ENCODE results near the gene UNKL.

UNKL gene

DNA sequence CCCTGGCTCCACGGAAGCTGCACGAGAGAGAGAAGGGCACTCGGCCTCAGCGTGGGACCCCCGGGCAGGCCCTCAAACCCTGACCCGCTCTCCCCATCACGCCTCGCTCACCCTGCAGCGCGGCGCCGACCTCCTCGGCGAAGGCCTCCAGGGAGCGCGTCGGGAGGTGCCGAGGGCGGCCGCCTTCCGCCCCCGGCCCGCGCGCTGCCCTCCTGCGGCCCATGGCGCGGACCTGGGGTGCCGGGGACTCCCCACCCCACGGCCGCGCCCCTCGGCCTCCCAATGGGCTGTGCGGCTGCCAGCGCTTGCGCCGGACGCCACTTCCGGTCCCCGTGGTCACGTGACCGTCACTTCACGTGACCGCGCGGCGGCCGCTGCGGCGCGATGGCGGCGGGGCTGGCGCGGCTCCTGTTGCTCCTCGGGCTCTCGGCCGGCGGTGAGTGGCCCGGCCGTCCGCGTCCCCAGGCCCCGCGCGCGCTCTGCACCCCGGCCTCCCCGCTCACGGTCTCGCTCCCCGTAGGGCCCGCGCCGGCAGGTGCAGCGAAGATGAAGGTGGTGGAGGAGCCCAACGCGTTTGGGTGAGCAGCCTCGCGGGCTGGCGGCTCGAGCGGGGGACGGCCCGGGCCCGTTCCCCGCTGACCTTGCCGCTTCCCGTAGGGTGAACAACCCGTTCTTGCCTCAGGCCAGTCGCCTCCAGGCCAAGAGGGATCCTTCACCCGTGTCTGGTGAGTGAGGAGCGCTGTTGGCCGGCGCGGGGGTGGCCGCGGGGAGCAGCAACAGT, 62.7 kb downstream of the UNKL start, which contains the start of the genes GNPTG and TSR3:
GNPTG (plus strand) TSS at position 350 of the 781 bp plus-strand sequence; CDS start at position 385, 35 bp downstream.
TSR3 (minus strand) TSS at position 297 of the 781 bp plus-strand sequence; CDS start at position 223, 74 bp downstream.
- TF ChIP-seq, protein P1, sequence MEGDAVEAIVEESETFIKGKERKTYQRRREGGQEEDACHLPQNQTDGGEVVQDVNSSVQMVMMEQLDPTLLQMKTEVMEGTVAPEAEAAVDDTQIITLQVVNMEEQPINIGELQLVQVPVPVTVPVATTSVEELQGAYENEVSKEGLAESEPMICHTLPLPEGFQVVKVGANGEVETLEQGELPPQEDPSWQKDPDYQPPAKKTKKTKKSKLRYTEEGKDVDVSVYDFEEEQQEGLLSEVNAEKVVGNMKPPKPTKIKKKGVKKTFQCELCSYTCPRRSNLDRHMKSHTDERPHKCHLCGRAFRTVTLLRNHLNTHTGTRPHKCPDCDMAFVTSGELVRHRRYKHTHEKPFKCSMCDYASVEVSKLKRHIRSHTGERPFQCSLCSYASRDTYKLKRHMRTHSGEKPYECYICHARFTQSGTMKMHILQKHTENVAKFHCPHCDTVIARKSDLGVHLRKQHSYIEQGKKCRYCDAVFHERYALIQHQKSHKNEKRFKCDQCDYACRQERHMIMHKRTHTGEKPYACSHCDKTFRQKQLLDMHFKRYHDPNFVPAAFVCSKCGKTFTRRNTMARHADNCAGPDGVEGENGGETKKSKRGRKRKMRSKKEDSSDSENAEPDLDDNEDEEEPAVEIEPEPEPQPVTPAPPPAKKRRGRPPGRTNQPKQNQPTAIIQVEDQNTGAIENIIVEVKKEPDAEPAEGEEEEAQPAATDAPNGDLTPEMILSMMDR (IDR thresholded peaks at IDR 0.05; ENCODE audit: poor library complexity, severe bottlenecking): no peak
- Histone ChIP-seq H3K4me1 (ENCODE audit: insufficient read depth, poor library complexity, severe bottlenecking) (no peaks in the 10 kb centered on the region), H3K27ac (ENCODE audit: poor library complexity, severe bottlenecking) (no peak within 1 kb of the TSS), H3K4me3 (ENCODE audit: severe bottlenecking) (peak within 1 kb of the TSS; percentile 82), H3K9me3 (ENCODE audit: severe bottlenecking) (no peaks in the 10 kb centered on the region), H3K36me3 (ENCODE audit: low read depth) (peaks cover 14% of the 10 kb centered on the region; the same call in 1 of the 2 replicates), H3K27me3 (ENCODE audit: insufficient read depth, poor library complexity, severe bottlenecking) (no peaks in the 10 kb centered on the region)
- ATAC-seq (ENCODE audit: low read depth) (peak; percentile 72), DNase-seq (ENCODE audit: low spot score) (no peak)

DNA sequence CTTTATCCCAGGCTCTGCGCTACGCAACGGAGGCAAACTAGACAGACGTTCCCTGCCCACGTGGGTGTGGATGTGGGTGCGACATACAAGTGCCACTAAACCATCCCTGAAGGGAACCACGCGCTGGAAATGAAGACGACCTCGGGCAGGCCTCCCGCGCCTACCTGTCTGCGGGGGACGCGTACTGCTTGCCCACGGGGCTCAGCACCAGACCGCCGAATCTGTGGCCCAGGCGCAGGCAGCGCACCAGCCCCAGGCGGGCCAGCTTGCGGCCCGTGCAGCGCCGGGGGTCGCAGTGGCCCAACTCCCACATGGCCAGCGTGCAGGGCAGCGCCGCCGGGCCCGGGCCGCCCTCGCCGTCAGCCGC, 63.3 kb downstream of the UNKL start:
- Histone ChIP-seq H3K9me3 (ENCODE audit: severe bottlenecking) (no peaks in the 10 kb centered on the region), H3K36me3 (ENCODE audit: low read depth) (peaks cover 14% of the 10 kb centered on the region; the same call in 1 of the 2 replicates), H3K4me1 (ENCODE audit: insufficient read depth, poor library complexity, severe bottlenecking) (no peaks in the 10 kb centered on the region), H3K27me3 (ENCODE audit: insufficient read depth, poor library complexity, severe bottlenecking) (no peaks in the 10 kb centered on the region), H3K27ac (ENCODE audit: poor library complexity, severe bottlenecking) (no peak overlapping the region), H3K4me3 (ENCODE audit: severe bottlenecking) (peak overlapping the region; percentile 82)
- TF ChIP-seq, protein P1 (IDR thresholded peaks at IDR 0.05; ENCODE audit: poor library complexity, severe bottlenecking): no peak
- DNase-seq (ENCODE audit: low spot score) (no peak), ATAC-seq (ENCODE audit: low read depth) (0 out of 3 replicates have a peak, but pooled peaks have one; percentile 3)

DNA sequence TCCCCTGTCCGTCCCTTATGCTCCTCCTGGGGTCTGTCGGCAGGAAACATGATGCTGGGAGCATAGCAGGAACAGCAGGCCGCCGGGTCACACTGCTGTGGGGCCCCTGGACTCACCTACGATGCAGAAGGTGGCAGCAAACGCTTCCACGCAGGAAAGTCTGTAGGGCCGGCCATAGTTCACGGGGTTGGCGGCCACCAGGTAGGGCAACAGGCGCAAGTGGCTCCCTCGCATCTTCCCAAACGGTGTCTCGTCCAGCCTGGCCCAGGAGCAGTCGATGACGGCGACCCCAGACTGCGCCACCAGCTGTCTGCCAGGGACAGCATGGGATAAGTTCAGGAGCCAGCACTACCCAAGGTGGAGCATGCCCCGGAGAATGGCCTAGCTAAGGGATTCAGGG, 63.8 kb downstream of the UNKL start:
- TF ChIP-seq, protein P1 (IDR thresholded peaks at IDR 0.05; ENCODE audit: poor library complexity, severe bottlenecking): no peak
- ATAC-seq (ENCODE audit: low read depth): no peak
- no peaks in the 10 kb centered on the region for H3K9me3 ChIP-seq (ENCODE audit: severe bottlenecking)
- H3K27me3 ChIP-seq (ENCODE audit: insufficient read depth, poor library complexity, severe bottlenecking): no peaks in the 10 kb centered on the region
- DNase-seq (ENCODE audit: low spot score): no peak
- H3K27ac ChIP-seq (ENCODE audit: poor library complexity, severe bottlenecking): no peak overlapping the region
- no peaks in the 10 kb centered on the region for H3K4me1 ChIP-seq (ENCODE audit: insufficient read depth, poor library complexity, severe bottlenecking)
- H3K36me3 ChIP-seq (ENCODE audit: low read depth): peaks cover 14% of the 10 kb centered on the region; the same call in 1 of the 2 replicates
- H3K4me3 ChIP-seq (ENCODE audit: severe bottlenecking): peak overlapping the region; percentile 82

DNA sequence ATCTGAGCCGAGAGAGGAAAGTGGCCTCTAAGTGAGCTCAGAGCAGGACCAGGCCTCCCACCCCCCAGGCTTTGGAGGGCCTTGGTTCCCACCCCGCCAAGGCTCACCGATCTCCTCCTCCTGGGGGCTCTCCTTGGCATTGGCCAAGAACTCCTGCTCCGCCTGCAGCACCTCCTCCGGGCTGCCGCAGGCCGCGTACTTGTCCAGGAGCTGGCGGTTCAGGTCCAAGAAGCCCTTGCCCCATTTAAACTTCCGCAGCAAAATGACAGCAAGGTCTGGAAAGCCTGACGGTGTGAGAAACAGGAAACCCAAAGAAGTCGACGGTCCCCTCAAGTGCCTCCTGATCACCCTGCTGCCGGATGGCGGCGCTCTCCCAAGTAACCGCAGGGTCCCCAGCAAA, 64.6 kb downstream of the UNKL start:
- TF ChIP-seq, protein P1 (IDR thresholded peaks at IDR 0.05; ENCODE audit: poor library complexity, severe bottlenecking): no peak
- Histone ChIP-seq H3K4me1 (ENCODE audit: insufficient read depth, poor library complexity, severe bottlenecking) (no peaks in the 10 kb centered on the region), H3K9me3 (ENCODE audit: severe bottlenecking) (no peaks in the 10 kb centered on the region), H3K36me3 (ENCODE audit: low read depth) (peaks cover 14% of the 10 kb centered on the region; the same call in 1 of the 2 replicates), H3K4me3 (ENCODE audit: severe bottlenecking) (no peak overlapping the region), H3K27ac (ENCODE audit: poor library complexity, severe bottlenecking) (no peak overlapping the region), H3K27me3 (ENCODE audit: insufficient read depth, poor library complexity, severe bottlenecking) (no peaks in the 10 kb centered on the region)
- DNase-seq (ENCODE audit: low spot score) (no peak), ATAC-seq (ENCODE audit: low read depth) (no peak)

DNA sequence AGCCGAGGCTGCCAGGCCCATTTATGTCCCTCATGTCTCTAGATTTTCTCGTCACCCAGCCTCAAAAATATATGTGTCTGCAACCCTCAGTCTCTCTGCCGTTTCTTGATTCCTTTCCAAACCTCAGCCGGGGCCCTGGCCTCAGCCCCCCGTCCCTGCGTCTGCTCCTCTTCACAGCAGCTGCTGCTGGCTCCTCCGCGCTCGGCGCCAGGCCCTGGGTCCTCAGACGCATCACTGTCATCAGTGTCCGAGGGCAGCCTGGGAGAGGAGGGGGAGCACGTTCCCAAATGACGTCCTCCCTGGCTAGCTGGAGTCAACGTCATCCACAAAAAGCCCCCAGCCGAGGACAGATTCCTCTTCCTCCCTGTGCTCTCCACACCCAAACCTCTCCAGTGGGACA, 65.2 kb downstream of the UNKL start:
- Histone ChIP-seq H3K36me3 (ENCODE audit: low read depth) (peaks cover 14% of the 10 kb centered on the region; the same call in 1 of the 2 replicates), H3K4me1 (ENCODE audit: insufficient read depth, poor library complexity, severe bottlenecking) (no peaks in the 10 kb centered on the region)
- no peak for ATAC-seq (ENCODE audit: low read depth)

More for the DNA sequence above, 65.2 kb downstream of the UNKL start:
- Histone ChIP-seq H3K27ac (ENCODE audit: poor library complexity, severe bottlenecking) (no peak overlapping the region), H3K9me3 (ENCODE audit: severe bottlenecking) (no peaks in the 10 kb centered on the region), H3K4me3 (ENCODE audit: severe bottlenecking) (no peak overlapping the region), H3K27me3 (ENCODE audit: insufficient read depth, poor library complexity, severe bottlenecking) (no peaks in the 10 kb centered on the region)
- no peak for DNase-seq (ENCODE audit: low spot score)
- TF ChIP-seq, protein P1 (IDR thresholded peaks at IDR 0.05; ENCODE audit: poor library complexity, severe bottlenecking): no peak

Measured in RWPE2 (cell line).